A549 (cell line): ENCODE results near the gene OR51A2. TPM values are rescaled to one million over a fixed set of nuclear protein-coding genes. Genes with fewer than 3 reads are reported as not detected.
"Not testable (repeated sequence)": the region's sequence is repeated elsewhere in the genome, so short reads cannot be mapped to it uniquely, and the experiment has no call there.

Source experiments
- ATAC-seq, 2 experiments: fragments of 200-7000 bp in 1 of 2; fragments of >200 bp in 1 of 2; cut with Nextera tagmentation in 1 of 2; cut with Tn5 transposase in 1 of 2; 3 replicates each; pipeline versions ENCODE4 v1.8.0 to v1.9.1; 2018 to 2020; ENCODE audit warnings: mild to moderate bottlenecking in 1 of 2, moderate library complexity in 1 of 2
- CTCF ChIA-PET: fragments of 300-600 bp; sonication (Branson Sonifier 250); formaldehyde crosslinking; extraction: SDS; loops from one replicate; lab custom pipeline; 2021; ENCODE audit warnings: antibody characterized with exemption, inconsistent platforms; lab: Yijun Ruan, JAX
- POLR2A ChIA-PET: fragments of 350-600 bp; formaldehyde crosslinking; extraction: SDS; loops from one replicate; lab custom pipeline; 2021; ENCODE audit warnings: antibody characterized with exemption, inconsistent platforms; lab: Yijun Ruan, JAX
- DNase-seq, 2 experiments: peaks; one replicate each; pipeline versions ENCODE4 v3.0.0 to v3.0.0-alpha.2; 2011 to 2016; ENCODE audit warnings: low read depth in 1 of 2, low spot score in 1 of 2
- FAIRE-seq: peaks from 2 replicates; lab custom pipeline; 2011; peaks lifted over from hg19 to GRCh38; lab: Jason Lieb, UNC
- H3K27ac ChIP-seq, 2 experiments: fragments of >200 bp; sonication (Bioruptor Twin); formaldehyde crosslinking; 3 replicates each; pipeline ENCODE4 v1.5.1; 2016 to 2017
- H3K4me1 ChIP-seq: fragments of >200 bp; sonication (Bioruptor Twin); formaldehyde crosslinking; 3 replicates; pipeline ENCODE4 v1.6.1; 2016
- H3K4me2 ChIP-seq: fragments of >200 bp; sonication (Bioruptor Twin); formaldehyde crosslinking; 3 replicates; pipeline ENCODE4 v1.6.1; 2016
- H3K4me3 ChIP-seq: fragments of >200 bp; sonication (Bioruptor Twin); formaldehyde crosslinking; 3 replicates; pipeline ENCODE4 v1.5.1; 2016
- H3K9me3 ChIP-seq: fragments of >200 bp; sonication (Bioruptor Twin); formaldehyde crosslinking; 3 replicates; pipeline ENCODE4 v1.6.1; 2016
- ATOH8 ChIP-seq: fragments of 250-450 bp; sonication (Bioruptor Pico); IDR thresholded peaks from 2 replicates; pipeline ENCODE4 v1.5.0; 2020; ENCODE audit warnings: low read depth, mild to moderate bottlenecking, moderate library complexity
- BHLHE40 ChIP-seq: IDR thresholded peaks from 2 replicates; pipeline ENCODE4 v1.6.1; 2012; ENCODE audit warnings: low read depth, low read length, inconsistent platforms
- CBX8 ChIP-seq: fragments of 200-600 bp; sonication (generic); IDR thresholded peaks from 2 replicates; pipeline ENCODE4 v1.6.1; 2016
- CEBPB ChIP-seq, 2 experiments: fragments of >200 bp in 1 of 2; sonication (Bioruptor Twin) in 1 of 2; formaldehyde crosslinking in 1 of 2; IDR thresholded peaks; 2 replicates each; pipeline ENCODE4 v1.6.1; 2012 to 2016
- CHD2 ChIP-seq: fragments of 150-350 bp; IDR thresholded peaks from 2 replicates; pipeline ENCODE4 v1.6.1; 2014; ENCODE audit warnings: low read length; ENCODE audit not compliant: partially characterized antibody
- CTCF ChIP-seq: fragments of >200 bp; sonication (Bioruptor Twin); formaldehyde crosslinking; IDR thresholded peaks from 3 replicates; pipeline ENCODE4 v1.5.1; 2016
- EHF ChIP-seq: fragments of 250-450 bp; sonication (Bioruptor Pico); IDR thresholded peaks from 2 replicates; pipeline ENCODE4 v1.5.0; 2020; ENCODE audit warnings: mild to moderate bottlenecking
- EP300 ChIP-seq, 2 experiments: fragments of >200 bp; sonication (Bioruptor Twin); formaldehyde crosslinking; IDR thresholded peaks; 2 replicates in 1 of 2; 3 replicates in 1 of 2; pipeline ENCODE4 v1.6.1; 2016 to 2017
- FOSL2 ChIP-seq, 2 experiments: fragments of 450-650 bp in 1 of 2; fragments of >200 bp in 1 of 2; sonication (Bioruptor Twin) in 1 of 2; formaldehyde crosslinking; IDR thresholded peaks; 2 replicates each; pipeline versions ENCODE4 v1.5.0 to v1.6.1; 2016 to 2020; ENCODE audit warnings: mild to moderate bottlenecking in 1 of 2, moderate library complexity in 1 of 2
- HOXA7 ChIP-seq: fragments of 250-450 bp; sonication (Bioruptor Pico); IDR thresholded peaks from 2 replicates; pipeline ENCODE4 v1.5.0; 2020; ENCODE audit warnings: mild to moderate bottlenecking, moderate library complexity
- KDM5A ChIP-seq: fragments of 200-600 bp; sonication (generic); IDR thresholded peaks from 2 replicates; pipeline ENCODE4 v1.6.1; 2016; ENCODE audit warnings: antibody characterized with exemption, mild to moderate bottlenecking
- NR3C1 ChIP-seq: fragments of >200 bp; sonication (Bioruptor Twin); formaldehyde crosslinking; IDR thresholded peaks from 3 replicates; pipeline ENCODE4 v1.6.1; 2017
- POLR2AphosphoS2 ChIP-seq: conservative IDR thresholded peaks from 2 replicates; pipeline ENCODE4 v1.6.1; 2012; ENCODE audit warnings: low read length, improper control_type of control experiment, inconsistent platforms
- RAD21 ChIP-seq, 2 experiments: fragments of >200 bp in 1 of 2; sonication (Bioruptor Twin) in 1 of 2; formaldehyde crosslinking in 1 of 2; IDR thresholded peaks in 1 of 2; conservative IDR thresholded peaks in 1 of 2; 2 replicates in 1 of 2; 3 replicates in 1 of 2; pipeline ENCODE4 v1.6.1; 2012 to 2018; ENCODE audit warnings: inconsistent platforms in 1 of 2
- RARB ChIP-seq: fragments of 250-450 bp; sonication (Bioruptor Pico); IDR thresholded peaks from 2 replicates; pipeline ENCODE4 v1.8.0; 2021; ENCODE audit warnings: mild to moderate bottlenecking, moderate library complexity
- RCOR1 ChIP-seq: fragments of 150-350 bp; IDR thresholded peaks from 2 replicates; pipeline ENCODE4 v1.6.1; 2014; ENCODE audit warnings: antibody characterized with exemption, low read length, low read depth
- SMC3 ChIP-seq: fragments of >200 bp; sonication (Bioruptor Twin); formaldehyde crosslinking; IDR thresholded peaks from 3 replicates; pipeline ENCODE4 v1.6.1; 2018; ENCODE audit warnings: inconsistent platforms
- USF2 ChIP-seq: fragments of 450-650 bp; IDR thresholded peaks from 2 replicates; pipeline ENCODE4 v1.6.1; 2014; ENCODE audit warnings: antibody characterized with exemption
- ZC3H11A ChIP-seq: fragments of 450-650 bp; IDR thresholded peaks from 2 replicates; pipeline ENCODE4 v1.6.1; 2014; ENCODE audit warnings: antibody characterized with exemption, mild to moderate bottlenecking
- WGBS: methylation state at CpG from one replicate; pipeline ENCODE4 v1.1.6; 2017; ENCODE audit errors: missing lambda C conversion rate; 5-methylcytosine and 5-hydroxymethylcytosine counted together
- polyA minus RNA-seq: library from RNA; depleted of rRNA, polyadenylated mRNA; stranded (reverse); fragments of >200 nt; gene quantifications from 2 replicates; pipeline ENCODE4 v1.2.3, GENCODE V29; 2011; rRNA and poly(A)+ RNA removed
- polyA plus RNA-seq, 4 experiments: library from polyadenylated mRNA; depleted of rRNA in 3 of 4; stranded (reverse); fragments of >200 nt; fragmentation: RNase III in 1 of 4; extraction: RNeasy Plus Mini Kit Qiagen cat#74134 plus additional on column Dnase treatment in 1 of 4; gene quantifications; 2 replicates in 3 of 4; 3 replicates in 1 of 4; pipeline ENCODE4 v1.2.3, GENCODE V29; 2011 to 2017
- TF ChIP-seq, protein P1 (sequence below): fragments of >200 bp; sonication (Bioruptor Twin); formaldehyde crosslinking; IDR thresholded peaks from 3 replicates; pipeline ENCODE4 v1.6.1; 2016

Gene OR51A2, protein sequence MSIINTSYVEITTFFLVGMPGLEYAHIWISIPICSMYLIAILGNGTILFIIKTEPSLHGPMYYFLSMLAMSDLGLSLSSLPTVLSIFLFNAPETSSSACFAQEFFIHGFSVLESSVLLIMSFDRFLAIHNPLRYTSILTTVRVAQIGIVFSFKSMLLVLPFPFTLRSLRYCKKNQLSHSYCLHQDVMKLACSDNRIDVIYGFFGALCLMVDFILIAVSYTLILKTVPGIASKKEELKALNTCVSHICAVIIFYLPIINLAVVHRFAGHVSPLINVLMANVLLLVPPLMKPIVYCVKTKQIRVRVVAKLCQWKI
- polyA plus RNA-seq (2011; rRNA removed) (not detected in 2 replicates), polyA plus RNA-seq (2017; fragmentation: RNase III; extraction: RNeasy Plus Mini Kit Qiagen cat#74134 plus additional on column Dnase treatment) (not detected in 3 replicates), polyA minus RNA-seq (not detected in 2 replicates)
- not detected in 2 replicates for polyA plus RNA-seq (2012; cell fraction: cytosol; rRNA removed)
- not detected in 2 replicates for polyA plus RNA-seq (2012; cell fraction: nucleus; rRNA removed)

DNA sequence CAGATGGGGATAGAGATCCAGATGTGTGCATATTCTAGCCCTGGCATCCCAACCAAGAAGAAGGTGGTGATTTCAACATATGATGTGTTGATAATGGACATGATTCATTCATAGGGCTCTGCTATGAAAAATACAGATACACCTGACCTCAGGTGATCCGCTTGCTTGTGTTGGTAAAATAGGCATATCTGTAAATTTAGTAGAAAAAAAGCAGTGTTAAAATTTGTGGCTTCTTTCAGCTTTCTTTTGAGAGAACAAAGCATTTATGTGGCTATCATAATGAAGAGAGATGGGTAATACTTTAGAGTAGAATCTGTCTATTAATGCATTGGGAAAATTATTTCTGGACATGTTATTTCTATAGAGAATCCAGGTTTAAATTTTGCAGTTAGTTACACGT is at the start of gene OR51A2:
Gene OR51A2 (minus strand): TSS at position 101 of the 400 bp plus-strand sequence. CDS start 0 bp downstream, at position 101.
- ATAC-seq, H3K4me3 ChIP-seq, DNase-seq, FAIRE-seq, H3K27ac ChIP-seq, H3K4me2 ChIP-seq, H3K4me1 ChIP-seq, POLR2A ChIA-PET, H3K9me3 ChIP-seq, CTCF ChIA-PET: not testable (repeated sequence)
- WGBS: 3% methylated on average over 2 of the region's 2 CpGs

GRCh38 chr11:5004424-5005274 is 49.1 kb upstream of the OR51A2 start:
- H3K4me2 ChIP-seq: no peak overlapping the region
- CTCF ChIA-PET: interaction anchor here (0.6 to 2.9 kb wide), 6 partner anchors 16 to 822 kb away, joined by 3 to 23 read pairs (median 4); partner anchors contain the start of gene OR51D1
- 9% methylated on average over 6 of the region's 6 CpGs for WGBS
- H3K9me3 ChIP-seq: no peaks in the 10 kb centered on the region
- FAIRE-seq (no peak), ATAC-seq (peak; percentile 43 to 67; a peak in 4 of 6 replicates), DNase-seq (peak; percentile 5 to 62)
- no peak overlapping the region for H3K4me3 ChIP-seq
- H3K4me1 ChIP-seq: no peaks in the 10 kb centered on the region
- TF ChIP-seq RARB (CRISPR knock-in tag): no peak
- TF ChIP-seq RAD21 (conservative IDR thresholded peaks at IDR 0.05 in 1 of 2, IDR thresholded peaks at IDR 0.05 in 1 of 2): peak; percentile 56 to 61
- TF ChIP-seq SMC3: peak; percentile 42
- peak; percentile 51 for TF ChIP-seq CTCF
- no peak overlapping the region for H3K27ac ChIP-seq
- POLR2A ChIA-PET: no interaction called here

GRCh38 chr11:4994551-4994950 is 39.0 kb upstream of the OR51A2 start, which contains the start of gene OR51L1:
OR51L1 (plus strand) TSS chr11:4994851; CDS start chr11:4998983, 4,132 bp downstream.
- Histone ChIP-seq H3K9me3 (no peaks in the 10 kb centered on the region), H3K4me2 (no peak within 1 kb of the TSS)
- 2% methylated on average over 2 of the region's 2 CpGs for WGBS
- ATAC-seq: no peak
- ChIA-PET CTCF (no interaction called here), POLR2A (no interaction called here)
- no peak for TF ChIP-seq BHLHE40
- TF ChIP-seq KDM5A: no peak
- no peak for TF ChIP-seq ATOH8 (CRISPR knock-in tag)
- TF ChIP-seq, protein P1, sequence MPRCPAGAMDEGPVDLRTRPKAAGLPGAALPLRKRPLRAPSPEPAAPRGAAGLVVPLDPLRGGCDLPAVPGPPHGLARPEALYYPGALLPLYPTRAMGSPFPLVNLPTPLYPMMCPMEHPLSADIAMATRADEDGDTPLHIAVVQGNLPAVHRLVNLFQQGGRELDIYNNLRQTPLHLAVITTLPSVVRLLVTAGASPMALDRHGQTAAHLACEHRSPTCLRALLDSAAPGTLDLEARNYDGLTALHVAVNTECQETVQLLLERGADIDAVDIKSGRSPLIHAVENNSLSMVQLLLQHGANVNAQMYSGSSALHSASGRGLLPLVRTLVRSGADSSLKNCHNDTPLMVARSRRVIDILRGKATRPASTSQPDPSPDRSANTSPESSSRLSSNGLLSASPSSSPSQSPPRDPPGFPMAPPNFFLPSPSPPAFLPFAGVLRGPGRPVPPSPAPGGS: no peak
- no peak for TF ChIP-seq NR3C1
- TF ChIP-seq FOSL2 (IDR thresholded peaks at IDR 0.05): no peak
- no peak for TF ChIP-seq FOSL2 (CRISPR knock-in tag; IDR thresholded peaks at IDR 0.05)
- no peak for TF ChIP-seq CEBPB (IDR thresholded peaks at IDR 0.05)
- no peak for TF ChIP-seq USF2
- TF ChIP-seq RARB (CRISPR knock-in tag): no peak
- TF ChIP-seq HOXA7: no peak
- no peak for TF ChIP-seq EHF (CRISPR knock-in tag)
- no peak for TF ChIP-seq POLR2AphosphoS2
- no peak for TF ChIP-seq EP300 (IDR thresholded peaks at IDR 0.05)
- TF ChIP-seq CBX8: no peak
- TF ChIP-seq RCOR1: no peak
- TF ChIP-seq CHD2: no peak
- no peak for TF ChIP-seq RAD21 (conservative IDR thresholded peaks at IDR 0.05 in 1 of 2, IDR thresholded peaks at IDR 0.05 in 1 of 2)
- no peak for TF ChIP-seq ZC3H11A
- TF ChIP-seq, all 56 proteins: peak for 0
- no peak within 1 kb of the TSS for H3K27ac ChIP-seq
- FAIRE-seq (no peak), DNase-seq (no peak)
- no peak within 1 kb of the TSS for H3K4me3 ChIP-seq
- H3K4me1 ChIP-seq: no peaks in the 10 kb centered on the region
